ES-I3 (cell line): ENCODE measurements around the gene ZMYM5.
"Not testable (repeated sequence)": the region's sequence is repeated elsewhere in the genome, so short reads cannot be mapped to it uniquely, and the experiment has no call there.

Experiments
- H3K36me3 ChIP-seq: 2 replicates; pipeline ENCODE4 v1.6.1; 2013; ENCODE audit warnings: mild to moderate bottlenecking, low read length, control low read depth, moderate library complexity; ENCODE audit not compliant: insufficient read depth
- H3K4me1 ChIP-seq: 2 replicates; pipeline ENCODE4 v1.6.1; 2013; ENCODE audit warnings: mild to moderate bottlenecking, control low read depth, low read length; ENCODE audit not compliant: insufficient read depth
- H3K9ac ChIP-seq: 2 replicates; pipeline ENCODE4 v1.6.1; 2013; ENCODE audit warnings: low read depth, mild to moderate bottlenecking, low read length, moderate library complexity
- H3K9me3 ChIP-seq: 2 replicates; pipeline ENCODE4 v1.6.1; 2013; ENCODE audit warnings: mild to moderate bottlenecking, low read length, moderate library complexity; ENCODE audit not compliant: control insufficient read depth, insufficient read depth

Gene ZMYM5

GRCh38 chr13:19860884-19861655 is 2.4 kb downstream of the ZMYM5 start:
- Histone ChIP-seq H3K36me3 (no peaks in the 10 kb centered on the region), H3K9me3 (no peaks in the 10 kb centered on the region), H3K9ac (no peak overlapping the region), H3K4me1 (peaks cover 8% of the 10 kb centered on the region)

GRCh38 chr13:19857637-19858036 is 5.8 kb downstream of the ZMYM5 start:
- H3K9ac ChIP-seq, H3K4me1 ChIP-seq, H3K36me3 ChIP-seq, H3K9me3 ChIP-seq: not testable (repeated sequence)

GRCh38 chr13:19852766-19853165 is 10.7 kb downstream of the ZMYM5 start:
- H3K9me3 ChIP-seq = no peaks in the 10 kb centered on the region
- H3K36me3 ChIP-seq = peaks cover 11% of the 10 kb centered on the region
- no peak overlapping the region for H3K9ac ChIP-seq
- no peaks in the 10 kb centered on the region for H3K4me1 ChIP-seq

GRCh38 chr13:19845758-19846157 is 17.7 kb downstream of the ZMYM5 start:
- H3K4me1 ChIP-seq = peaks cover 13% of the 10 kb centered on the region
- H3K9ac ChIP-seq = no peak overlapping the region
- H3K9me3 ChIP-seq = no peaks in the 10 kb centered on the region
- H3K36me3 ChIP-seq = peaks cover 3% of the 10 kb centered on the region; the same call in 1 of the 2 replicates

- Histone ChIP-seq H3K9me3 (no peaks in the 10 kb centered on the region), H3K36me3 (peaks cover 6% of the 10 kb centered on the region; the same call in 1 of the 2 replicates), H3K4me1 (no peaks in the 10 kb centered on the region), H3K9ac (no peak overlapping the region)
These were observed 24.6 kb downstream of the ZMYM5 start for GRCh38 chr13:19838865-19839275.

GRCh38 chr13:19836472-19836871 is 27.0 kb downstream of the ZMYM5 start:
- Histone ChIP-seq H3K9ac (no peak overlapping the region), H3K4me1 (no peaks in the 10 kb centered on the region), H3K9me3 (no peaks in the 10 kb centered on the region), H3K36me3 (peaks cover 6% of the 10 kb centered on the region)

GRCh38 chr13:19834704-19835103 is 28.7 kb downstream of the ZMYM5 start:
- H3K9ac ChIP-seq = no peak overlapping the region
- no peaks in the 10 kb centered on the region for H3K4me1 ChIP-seq
- no peaks in the 10 kb centered on the region for H3K9me3 ChIP-seq
- peaks cover 6% of the 10 kb centered on the region for H3K36me3 ChIP-seq

- Histone ChIP-seq H3K9ac (no peak overlapping the region), H3K9me3 (no peaks in the 10 kb centered on the region), H3K36me3 (no peaks in the 10 kb centered on the region), H3K4me1 (peaks cover 3% of the 10 kb centered on the region; the same call in 1 of the 2 replicates)
These were observed 40.8 kb downstream of the ZMYM5 start for GRCh38 chr13:19822673-19823072.

GRCh38 chr13:19818223-19818842 is 45.1 kb downstream of the ZMYM5 start:
- no peak overlapping the region for H3K9ac ChIP-seq
- no peaks in the 10 kb centered on the region for H3K9me3 ChIP-seq
- H3K36me3 ChIP-seq = no peaks in the 10 kb centered on the region
- peaks cover 3% of the 10 kb centered on the region; the same call in 1 of the 2 replicates for H3K4me1 ChIP-seq

- Histone ChIP-seq H3K9ac (no peak overlapping the region), H3K36me3 (no peaks in the 10 kb centered on the region), H3K4me1 (peaks cover 3% of the 10 kb centered on the region; the same call in 1 of the 2 replicates), H3K9me3 (no peaks in the 10 kb centered on the region)
These were observed 45.8 kb downstream of the ZMYM5 start for GRCh38 chr13:19817510-19818158.

GRCh38 chr13:19817106-19817505 is 46.3 kb downstream of the ZMYM5 start:
- no peaks in the 10 kb centered on the region for H3K36me3 ChIP-seq
- H3K9me3 ChIP-seq = no peaks in the 10 kb centered on the region
- H3K9ac ChIP-seq = no peak overlapping the region
- peaks cover 3% of the 10 kb centered on the region; the same call in 1 of the 2 replicates for H3K4me1 ChIP-seq

GRCh38 chr13:19815842-19816241 is 47.6 kb downstream of the ZMYM5 start:
- not testable (repeated sequence) for H3K9ac ChIP-seq, H3K36me3 ChIP-seq, H3K4me1 ChIP-seq, H3K9me3 ChIP-seq

- H3K9ac ChIP-seq = no peak overlapping the region
- no peaks in the 10 kb centered on the region for H3K4me1 ChIP-seq
- H3K9me3 ChIP-seq = no peaks in the 10 kb centered on the region
- H3K36me3 ChIP-seq = no peaks in the 10 kb centered on the region
These were observed 52.2 kb downstream of the ZMYM5 start for GRCh38 chr13:19810996-19811881.

GRCh38 chr13:19810151-19810550 is 53.3 kb downstream of the ZMYM5 start:
- no peaks in the 10 kb centered on the region for H3K36me3 ChIP-seq
- no peaks in the 10 kb centered on the region for H3K9me3 ChIP-seq
- H3K9ac ChIP-seq = no peak overlapping the region
- no peaks in the 10 kb centered on the region for H3K4me1 ChIP-seq
